ENCODE measurements around the gene TBC1D22A.
"Not testable (repeated sequence)": the region's sequence is repeated elsewhere in the genome, so short reads cannot be mapped to it uniquely, and the experiment has no call there.

The TBC1D22A gene

GRCh38 chr22:47157486-47158270 lies 395.2 kb downstream of the TBC1D22A start:
- DNase-seq (ENCODE audit: low spot score), result no peak

GRCh38 chr22:47158457-47158856 lies 396.0 kb downstream of the TBC1D22A start:
- DNase-seq (ENCODE audit: low spot score), result no peak

GRCh38 chr22:47159592-47159991 lies 397.1 kb downstream of the TBC1D22A start:
- DNase-seq (ENCODE audit: low spot score), result no peak

GRCh38 chr22:47160141-47160541 lies 397.7 kb downstream of the TBC1D22A start:
- DNase-seq (ENCODE audit: low spot score), result no peak

GRCh38 chr22:47160781-47161520 lies 398.5 kb downstream of the TBC1D22A start:
- DNase-seq (ENCODE audit: low spot score), result no peak

- no peak for DNase-seq (ENCODE audit: low spot score)
These were observed 399.2 kb downstream of the TBC1D22A start for GRCh38 chr22:47161631-47162030.

- DNase-seq (ENCODE audit: low spot score), result no peak
These were observed 400.4 kb downstream of the TBC1D22A start for GRCh38 chr22:47162865-47163264.

GRCh38 chr22:47163481-47163855 lies 401.0 kb downstream of the TBC1D22A start:
- DNase-seq (ENCODE audit: low spot score), result no peak

- DNase-seq (ENCODE audit: low spot score), result no peak
These were observed 401.5 kb downstream of the TBC1D22A start for GRCh38 chr22:47163856-47164513.

GRCh38 chr22:47164514-47165337 lies 402.3 kb downstream of the TBC1D22A start:
- DNase-seq (ENCODE audit: low spot score), result no peak

GRCh38 chr22:47165338-47166032 lies 403.0 kb downstream of the TBC1D22A start:
- DNase-seq (ENCODE audit: low spot score), result no peak

GRCh38 chr22:47166033-47166404 lies 403.6 kb downstream of the TBC1D22A start:
- no peak for DNase-seq (ENCODE audit: low spot score)

GRCh38 chr22:47166446-47167016 lies 404.1 kb downstream of the TBC1D22A start:
- no peak for DNase-seq (ENCODE audit: low spot score)

GRCh38 chr22:47167056-47167455 lies 404.6 kb downstream of the TBC1D22A start:
- DNase-seq (ENCODE audit: low spot score), result no peak

GRCh38 chr22:47167921-47168320 lies 405.5 kb downstream of the TBC1D22A start:
- not testable (repeated sequence) for DNase-seq (ENCODE audit: low spot score)

GRCh38 chr22:47168441-47168840 lies 406.0 kb downstream of the TBC1D22A start:
- no peak for DNase-seq (ENCODE audit: low spot score)

- no peak for DNase-seq (ENCODE audit: low spot score)
These were observed 406.7 kb downstream of the TBC1D22A start for GRCh38 chr22:47168900-47169800.

- no peak for DNase-seq (ENCODE audit: low spot score)
These were observed 407.3 kb downstream of the TBC1D22A start for GRCh38 chr22:47169801-47170140.

GRCh38 chr22:47170511-47171440 lies 408.3 kb downstream of the TBC1D22A start:
- not testable (repeated sequence) for DNase-seq (ENCODE audit: low spot score)
